SK-N-SH (cell line): ENCODE measurements around the gene P3H2.

ENCODE experiments used
- CTCF ChIP-seq: fragments of 200-600 bp; sonication (generic); IDR thresholded peaks from 2 replicates; pipeline ENCODE4 v1.6.1; 2017; ENCODE audit warnings: antibody characterized with exemption, mild to moderate bottlenecking, moderate library complexity
- EZH2phosphoT487 ChIP-seq: fragments of 200-600 bp; sonication (generic); IDR thresholded peaks from 2 replicates; pipeline ENCODE4 v1.6.1; 2017; ENCODE audit warnings: low read depth, mixed run types, mild to moderate bottlenecking, antibody characterized with exemption, moderate library complexity, borderline replicate concordance
- GABPA ChIP-seq: IDR thresholded peaks from 2 replicates; pipeline ENCODE4 v1.4.0; 2012; ENCODE audit warnings: low read depth, mild to moderate bottlenecking
- MAX ChIP-seq: IDR thresholded peaks from 2 replicates; pipeline ENCODE4 v1.4.0; 2012; ENCODE audit warnings: low read depth
- NFIC ChIP-seq: IDR thresholded peaks from 2 replicates; pipeline ENCODE4 v1.4.0; 2012; ENCODE audit warnings: borderline replicate concordance
- REST ChIP-seq: IDR thresholded peaks from 2 replicates; pipeline ENCODE4 v1.6.1; 2012; ENCODE audit warnings: mild to moderate bottlenecking, low read depth, low read length, moderate library complexity
- SIN3A ChIP-seq: IDR thresholded peaks from 2 replicates; pipeline ENCODE4 v1.6.1; 2012; ENCODE audit warnings: low read depth, mild to moderate bottlenecking, low read length, moderate library complexity, borderline replicate concordance
- TCF12 ChIP-seq: IDR thresholded peaks from 2 replicates; pipeline ENCODE4 v1.4.0; 2012

- TF ChIP-seq CTCF (no peak), EZH2phosphoT487 (no peak), TCF12 (no peak), GABPA (no peak), MAX (no peak), REST (no peak), SIN3A (no peak), NFIC (no peak)
These were observed 119.3 kb downstream of the P3H2 start for GRCh38 chr3:190001426-190001825.
